HG03342 (cell line): ENCODE measurements around the gene CARMIL3.
A peak's percentile ranks its signal among the peaks of the same experiment; 100 is the strongest.

Experiments
- ATAC-seq: cut with Tn5 transposase; IDR thresholded peaks from one replicate; pipeline ENCODE4 v1.9.1; 2021; ENCODE audit warnings: mild to moderate bottlenecking, moderate library complexity; ENCODE audit not compliant: unreplicated experiment

Gene CARMIL3

GRCh38 chr14:24075485-24076301 is 23.9 kb downstream of the CARMIL3 start:
- ATAC-seq = no peak

- no peak for ATAC-seq
Observed at GRCh38 chr14:24076302-24076601, 24.4 kb downstream of the CARMIL3 start.

GRCh38 chr14:24077086-24077485 is 25.3 kb downstream of the CARMIL3 start:
- no peak for ATAC-seq

GRCh38 chr14:24078146-24078545 is 26.3 kb downstream of the CARMIL3 start:
- no peak for ATAC-seq

GRCh38 chr14:24079491-24080141 is 27.8 kb downstream of the CARMIL3 start:
- ATAC-seq = no peak

- ATAC-seq = no peak
Observed at GRCh38 chr14:24080142-24080530, 28.3 kb downstream of the CARMIL3 start.

- peak; percentile 84 for ATAC-seq
Observed at GRCh38 chr14:24080888-24081738, 29.3 kb downstream of the CARMIL3 start.

GRCh38 chr14:24081739-24082211 is 30.0 kb downstream of the CARMIL3 start:
- no peak for ATAC-seq

GRCh38 chr14:24082411-24083080 is 30.7 kb downstream of the CARMIL3 start:
- no peak for ATAC-seq

- no peak for ATAC-seq
Observed at GRCh38 chr14:24083462-24083861, 31.7 kb downstream of the CARMIL3 start.

GRCh38 chr14:24084440-24084839 is 32.6 kb downstream of the CARMIL3 start:
- ATAC-seq = no peak

- no peak for ATAC-seq
Observed at GRCh38 chr14:24085215-24085614, 33.4 kb downstream of the CARMIL3 start.

- no peak for ATAC-seq
Observed at GRCh38 chr14:24086193-24086955, 34.6 kb downstream of the CARMIL3 start.

- no peak for ATAC-seq
Observed at GRCh38 chr14:24087004-24087403, 35.2 kb downstream of the CARMIL3 start.

GRCh38 chr14:24088095-24088494 is 36.3 kb downstream of the CARMIL3 start:
- ATAC-seq = no peak

- no peak for ATAC-seq
Observed at GRCh38 chr14:24089890-24090289, 38.1 kb downstream of the CARMIL3 start.

GRCh38 chr14:24092110-24092504 is 40.3 kb downstream of the CARMIL3 start:
- ATAC-seq = no peak

GRCh38 chr14:24092505-24093206 is 40.8 kb downstream of the CARMIL3 start:
- no peak for ATAC-seq

GRCh38 chr14:24093207-24093900 is 41.5 kb downstream of the CARMIL3 start:
- ATAC-seq = no peak
